ENCODE results near the gene NCAPD3. TPM values are rescaled to one million over a fixed set of nuclear protein-coding genes. Genes with fewer than 3 reads are reported as not detected.

The NCAPD3 gene
- total and polyA plus RNA-seq, 2 donors (not counting 1 experiment from before 2014, with no cell fraction given): 7.4 to 11.4 TPM

DNA sequence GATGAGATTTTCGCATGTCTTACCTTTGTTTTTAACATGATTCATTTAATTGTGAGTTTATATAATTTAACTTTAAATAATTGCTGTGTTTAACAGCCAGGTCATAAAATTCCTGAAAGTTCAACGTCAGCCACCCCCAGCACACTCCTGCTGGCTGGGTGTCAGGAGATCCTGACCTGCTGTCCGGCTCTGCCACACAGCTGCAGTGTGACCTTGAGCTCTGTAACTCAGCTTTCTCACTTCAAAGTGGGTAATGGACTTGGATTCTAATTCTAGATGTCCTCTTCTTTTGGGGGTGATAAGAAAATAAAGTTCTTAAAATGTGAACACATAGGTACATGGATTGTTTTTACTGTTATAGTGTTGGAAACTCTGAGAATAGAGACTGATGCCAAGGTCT is 11.6 kb upstream of the NCAPD3 start:
- Histone ChIP-seq H3K36me3 (ENCODE audit: control insufficient read depth, insufficient read depth, low read length) (peaks cover 3% of the 10 kb centered on the region), H3K79me2 (ENCODE audit: control insufficient read depth, insufficient read depth, low read length) (peaks cover 12% of the 10 kb centered on the region), H3K27ac (ENCODE audit: insufficient read depth, low read length) (no peak overlapping the region), H4K20me1 (ENCODE audit: control insufficient read depth, extremely low read depth, insufficient read depth, low read length) (no peaks in the 10 kb centered on the region), H3K9me3 (ENCODE audit: control insufficient read depth, insufficient read depth, low read depth, low read length) (no peaks in the 10 kb centered on the region), H3K4me3 (replicated peaks in 1 of 4; ENCODE audit: control extremely low read depth in 1 of 4, insufficient read depth in 1 of 4, low read depth in 3 of 4, low read length in 4 of 4) (no peak overlapping the region), H2AFZ (ENCODE audit: low read length) (no peak overlapping the region), H3K9ac (ENCODE audit: insufficient read depth, low read length) (no peak overlapping the region), H3K27me3 (ENCODE audit: control insufficient read depth, insufficient read depth, low read length) (no peaks in the 10 kb centered on the region), H3K4me1 (ENCODE audit: control insufficient read depth, extremely low read depth, insufficient read depth, low read length) (no peaks in the 10 kb centered on the region), H3K4me2 (ENCODE audit: extremely low read depth, insufficient read depth, low read length) (no peak overlapping the region)
- TF ChIP-seq, protein P1, sequence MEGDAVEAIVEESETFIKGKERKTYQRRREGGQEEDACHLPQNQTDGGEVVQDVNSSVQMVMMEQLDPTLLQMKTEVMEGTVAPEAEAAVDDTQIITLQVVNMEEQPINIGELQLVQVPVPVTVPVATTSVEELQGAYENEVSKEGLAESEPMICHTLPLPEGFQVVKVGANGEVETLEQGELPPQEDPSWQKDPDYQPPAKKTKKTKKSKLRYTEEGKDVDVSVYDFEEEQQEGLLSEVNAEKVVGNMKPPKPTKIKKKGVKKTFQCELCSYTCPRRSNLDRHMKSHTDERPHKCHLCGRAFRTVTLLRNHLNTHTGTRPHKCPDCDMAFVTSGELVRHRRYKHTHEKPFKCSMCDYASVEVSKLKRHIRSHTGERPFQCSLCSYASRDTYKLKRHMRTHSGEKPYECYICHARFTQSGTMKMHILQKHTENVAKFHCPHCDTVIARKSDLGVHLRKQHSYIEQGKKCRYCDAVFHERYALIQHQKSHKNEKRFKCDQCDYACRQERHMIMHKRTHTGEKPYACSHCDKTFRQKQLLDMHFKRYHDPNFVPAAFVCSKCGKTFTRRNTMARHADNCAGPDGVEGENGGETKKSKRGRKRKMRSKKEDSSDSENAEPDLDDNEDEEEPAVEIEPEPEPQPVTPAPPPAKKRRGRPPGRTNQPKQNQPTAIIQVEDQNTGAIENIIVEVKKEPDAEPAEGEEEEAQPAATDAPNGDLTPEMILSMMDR (conservative IDR thresholded peaks at IDR 0.05 in 1 of 2, IDR thresholded peaks at IDR 0.05 in 1 of 2; ENCODE audit: low read depth in 1 of 2, low read length in 2 of 2): no peak
- no peak for TF ChIP-seq EZH2 (IDR thresholded peaks at IDR 0.05; ENCODE audit: low read length, missing control alignments)
- no peak for DNase-seq (ENCODE audit: low read depth in 2 of 2)

DNA sequence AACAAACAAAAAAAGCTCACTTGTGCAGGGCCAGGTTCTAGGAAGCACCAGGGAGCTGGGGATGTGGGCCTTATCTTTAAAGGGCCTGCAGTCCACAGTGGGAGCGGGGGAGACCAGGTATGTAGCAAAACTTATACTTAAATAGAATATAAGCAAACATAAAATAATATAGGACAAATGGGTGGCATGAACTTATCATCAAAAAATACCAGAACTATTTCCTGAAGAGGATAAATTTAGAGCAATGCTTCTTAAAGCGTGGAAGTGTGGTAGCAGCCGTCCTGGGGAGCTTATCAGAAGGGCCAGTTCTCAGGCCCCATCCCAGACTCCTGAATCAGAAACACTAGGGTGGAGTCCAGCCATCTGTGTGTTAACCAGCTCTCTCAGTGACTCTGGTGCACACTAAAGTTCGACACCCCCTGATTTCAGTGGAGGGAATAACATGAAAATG is 10.0 kb upstream of the NCAPD3 start:
- no peaks in the 10 kb centered on the region for H4K20me1 ChIP-seq (ENCODE audit: control insufficient read depth, extremely low read depth, insufficient read depth, low read length)
- TF ChIP-seq, protein P1 (conservative IDR thresholded peaks at IDR 0.05 in 1 of 2, IDR thresholded peaks at IDR 0.05 in 1 of 2; ENCODE audit: low read depth in 1 of 2, low read length in 2 of 2): no peak
- TF ChIP-seq EZH2 (IDR thresholded peaks at IDR 0.05; ENCODE audit: low read length, missing control alignments): no peak
- no peak overlapping the region for H2AFZ ChIP-seq (ENCODE audit: low read length)
- H3K9ac ChIP-seq (ENCODE audit: insufficient read depth, low read length): no peak overlapping the region
- no peaks in the 10 kb centered on the region for H3K9me3 ChIP-seq (ENCODE audit: control insufficient read depth, insufficient read depth, low read depth, low read length)
- DNase-seq (ENCODE audit: low read depth in 2 of 2): no peak
- H3K4me3 ChIP-seq (replicated peaks in 1 of 4; ENCODE audit: control extremely low read depth in 1 of 4, insufficient read depth in 1 of 4, low read depth in 3 of 4, low read length in 4 of 4): no peak overlapping the region
- no peaks in the 10 kb centered on the region for H3K27me3 ChIP-seq (ENCODE audit: control insufficient read depth, insufficient read depth, low read length)
- H3K27ac ChIP-seq (ENCODE audit: insufficient read depth, low read length): no peak overlapping the region
- H3K36me3 ChIP-seq (ENCODE audit: control insufficient read depth, insufficient read depth, low read length): no peaks in the 10 kb centered on the region
- no peak overlapping the region for H3K4me2 ChIP-seq (ENCODE audit: extremely low read depth, insufficient read depth, low read length)
- H3K79me2 ChIP-seq (ENCODE audit: control insufficient read depth, insufficient read depth, low read length): peaks cover 26% of the 10 kb centered on the region
- no peaks in the 10 kb centered on the region for H3K4me1 ChIP-seq (ENCODE audit: control insufficient read depth, extremely low read depth, insufficient read depth, low read length)

DNA sequence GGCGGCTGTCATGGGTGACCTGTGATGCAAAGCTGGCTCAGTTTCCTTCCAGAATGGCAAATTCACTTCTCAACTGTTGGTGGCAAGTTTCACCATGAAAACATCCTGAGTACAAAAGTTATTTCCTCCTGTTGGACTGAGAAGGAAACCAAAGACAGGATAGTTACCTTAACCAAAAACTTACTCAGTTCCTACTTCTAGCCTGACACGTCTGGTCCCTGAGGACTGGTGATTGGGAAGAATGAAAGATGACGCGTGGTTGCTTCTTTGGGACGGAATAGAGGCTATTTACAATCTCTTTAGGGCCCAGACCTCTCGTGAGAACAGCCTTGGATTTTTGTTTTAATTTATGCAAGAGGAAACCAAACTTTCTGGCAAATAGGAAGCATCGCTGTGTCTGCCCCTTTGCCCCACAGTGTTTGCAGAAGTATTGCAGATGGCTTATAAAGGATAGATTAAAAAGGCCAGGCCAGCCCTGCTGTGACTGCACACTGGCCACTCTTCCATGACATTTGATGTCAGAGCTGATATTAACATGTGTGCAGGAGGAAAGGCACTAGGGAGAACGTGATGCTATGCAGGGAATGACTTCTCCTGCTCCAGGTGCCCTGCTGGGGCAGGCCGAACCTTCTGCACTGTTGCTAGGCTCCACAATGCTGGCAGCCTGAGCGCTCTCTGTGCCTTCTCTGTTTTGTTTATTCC is 8.3 kb upstream of the NCAPD3 start:
- Histone ChIP-seq H3K9ac (ENCODE audit: insufficient read depth, low read length) (no peak overlapping the region), H3K9me3 (ENCODE audit: control insufficient read depth, insufficient read depth, low read depth, low read length) (no peaks in the 10 kb centered on the region), H4K20me1 (ENCODE audit: control insufficient read depth, extremely low read depth, insufficient read depth, low read length) (no peaks in the 10 kb centered on the region), H3K4me2 (ENCODE audit: extremely low read depth, insufficient read depth, low read length) (no peak overlapping the region), H3K27ac (ENCODE audit: insufficient read depth, low read length) (no peak overlapping the region), H3K4me3 (replicated peaks in 1 of 4; ENCODE audit: control extremely low read depth in 1 of 4, insufficient read depth in 1 of 4, low read depth in 3 of 4, low read length in 4 of 4) (no peak overlapping the region), H3K79me2 (ENCODE audit: control insufficient read depth, insufficient read depth, low read length) (peaks cover 39% of the 10 kb centered on the region), H2AFZ (ENCODE audit: low read length) (no peak overlapping the region), H3K27me3 (ENCODE audit: control insufficient read depth, insufficient read depth, low read length) (no peaks in the 10 kb centered on the region), H3K36me3 (ENCODE audit: control insufficient read depth, insufficient read depth, low read length) (no peaks in the 10 kb centered on the region), H3K4me1 (ENCODE audit: control insufficient read depth, extremely low read depth, insufficient read depth, low read length) (no peaks in the 10 kb centered on the region)
- no peak for DNase-seq (ENCODE audit: low read depth in 2 of 2)
- TF ChIP-seq EZH2 (IDR thresholded peaks at IDR 0.05; ENCODE audit: low read length, missing control alignments): no peak
- TF ChIP-seq, protein P1 (conservative IDR thresholded peaks at IDR 0.05 in 1 of 2, IDR thresholded peaks at IDR 0.05 in 1 of 2; ENCODE audit: low read depth in 1 of 2, low read length in 2 of 2): no peak

All from fibroblast of lung (primary cell).